ENCODE results near the gene RBBP6.

Gene RBBP6

GRCh38 chr16:24523569-24523968 is 15.8 kb upstream of the RBBP6 start:
- DNase-seq (ENCODE audit: low read depth) = no peak

- no peak for DNase-seq (ENCODE audit: low read depth)
Observed at GRCh38 chr16:24524855-24525677, 14.3 kb upstream of the RBBP6 start.

DNA sequence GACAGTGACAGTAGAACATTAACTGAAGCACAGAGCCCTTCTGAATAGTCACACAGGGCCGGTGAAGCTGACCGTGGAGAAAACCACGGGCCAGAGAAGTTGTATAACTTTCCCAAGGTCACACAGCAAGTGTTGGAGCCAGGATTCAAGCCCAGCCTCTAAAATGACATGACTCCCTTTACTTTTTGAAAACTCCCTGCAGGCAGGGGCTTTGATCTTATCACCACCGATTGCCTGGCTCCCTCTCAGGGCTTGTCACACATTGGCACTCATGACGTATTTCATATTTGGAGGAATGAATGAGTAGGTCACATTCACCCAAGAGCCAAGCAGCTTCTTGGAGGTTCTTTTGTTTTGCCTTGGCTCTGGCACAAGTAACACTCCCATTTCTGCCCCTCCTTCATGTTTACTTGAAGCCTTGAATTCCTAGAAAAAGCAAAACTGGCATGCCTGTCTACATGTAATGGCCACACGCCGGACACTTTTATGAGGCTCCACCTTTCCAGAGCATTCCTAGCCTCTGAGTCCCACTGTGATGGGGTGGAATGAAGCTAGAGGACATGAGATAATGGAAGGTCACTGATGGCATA is 13.3 kb upstream of the RBBP6 start:
- DNase-seq (ENCODE audit: low read depth) = no peak

GRCh38 chr16:24526701-24527495 is 12.5 kb upstream of the RBBP6 start:
- DNase-seq (ENCODE audit: low read depth) = no peak

DNA sequence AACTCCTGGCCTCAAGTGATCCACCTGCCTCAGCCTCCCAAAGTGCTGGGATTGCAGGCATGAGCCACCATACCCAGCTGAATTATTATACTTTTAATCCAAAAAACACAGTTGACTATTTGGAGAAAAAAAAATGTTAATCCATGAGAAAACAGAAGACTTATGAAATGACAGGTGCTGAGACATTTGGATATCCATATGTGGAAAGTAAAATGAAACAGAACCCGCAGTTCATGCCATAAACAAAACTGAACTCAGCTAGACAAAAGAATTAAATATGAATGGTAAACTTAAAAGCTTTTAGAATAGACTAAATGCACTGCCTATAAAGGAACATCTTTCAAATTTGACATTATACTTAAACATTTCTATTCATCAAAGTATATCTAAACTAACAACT is 8.2 kb upstream of the RBBP6 start:
- DNase-seq (ENCODE audit: low read depth) = no peak

DNA sequence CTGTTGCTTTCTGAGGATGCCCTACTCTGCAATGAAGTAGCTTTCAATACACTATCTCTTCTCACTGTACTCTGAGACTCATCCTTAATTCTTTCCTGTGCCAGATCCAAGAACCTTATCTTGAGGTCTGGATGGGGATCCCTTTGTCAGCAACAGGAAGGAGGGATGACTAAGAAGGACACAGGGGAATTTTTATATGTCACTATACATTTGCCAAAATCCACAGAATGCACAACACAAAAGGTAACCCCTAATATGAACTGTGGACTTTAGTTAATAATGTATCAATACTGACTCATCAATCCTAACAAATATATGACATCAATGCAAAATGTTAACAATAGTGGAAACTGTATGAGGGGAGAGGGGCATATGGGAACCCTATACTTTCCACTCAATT is 4.7 kb upstream of the RBBP6 start:
- no peak for DNase-seq (ENCODE audit: low read depth)

DNA sequence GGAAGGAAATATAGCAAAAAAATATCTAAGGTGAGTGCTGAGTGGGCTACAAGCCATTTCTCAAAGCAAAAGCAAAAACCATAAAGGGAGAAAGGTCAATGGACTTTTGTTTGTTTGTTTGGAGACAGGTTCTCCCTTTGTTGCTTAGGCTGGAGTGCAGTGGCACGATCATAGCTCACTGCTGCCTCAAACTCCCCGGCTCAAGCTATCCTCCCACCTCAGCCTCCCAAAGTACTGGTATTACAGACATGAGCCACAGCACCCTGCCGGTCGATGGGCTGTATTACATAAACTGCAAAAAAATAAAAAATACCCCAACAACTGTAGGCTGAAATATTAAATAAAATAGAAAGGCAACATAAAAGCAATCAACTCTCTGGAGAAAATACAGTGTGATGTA is 3.5 kb upstream of the RBBP6 start:
- no peak for DNase-seq (ENCODE audit: low read depth)

DNA sequence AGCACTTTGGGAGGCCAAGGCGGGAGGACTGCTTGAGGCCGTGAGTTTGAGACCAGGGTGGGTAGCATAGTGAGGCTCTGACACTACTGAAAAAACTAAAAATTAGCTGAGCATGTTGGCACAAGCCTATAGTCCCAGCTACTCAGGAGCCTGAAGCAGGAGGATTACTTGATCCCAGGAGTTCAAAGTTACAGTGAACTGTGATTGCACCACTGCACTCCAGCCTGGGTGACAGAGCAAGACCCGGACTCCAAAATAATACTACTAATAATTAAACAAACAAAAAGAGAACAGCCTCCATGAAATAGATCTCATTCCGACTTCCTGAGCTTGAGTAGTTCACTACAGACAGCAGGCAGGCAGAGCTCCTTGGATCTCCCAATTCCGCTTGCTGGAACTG is 2.7 kb upstream of the RBBP6 start:
- no peak for DNase-seq (ENCODE audit: low read depth)

DNA sequence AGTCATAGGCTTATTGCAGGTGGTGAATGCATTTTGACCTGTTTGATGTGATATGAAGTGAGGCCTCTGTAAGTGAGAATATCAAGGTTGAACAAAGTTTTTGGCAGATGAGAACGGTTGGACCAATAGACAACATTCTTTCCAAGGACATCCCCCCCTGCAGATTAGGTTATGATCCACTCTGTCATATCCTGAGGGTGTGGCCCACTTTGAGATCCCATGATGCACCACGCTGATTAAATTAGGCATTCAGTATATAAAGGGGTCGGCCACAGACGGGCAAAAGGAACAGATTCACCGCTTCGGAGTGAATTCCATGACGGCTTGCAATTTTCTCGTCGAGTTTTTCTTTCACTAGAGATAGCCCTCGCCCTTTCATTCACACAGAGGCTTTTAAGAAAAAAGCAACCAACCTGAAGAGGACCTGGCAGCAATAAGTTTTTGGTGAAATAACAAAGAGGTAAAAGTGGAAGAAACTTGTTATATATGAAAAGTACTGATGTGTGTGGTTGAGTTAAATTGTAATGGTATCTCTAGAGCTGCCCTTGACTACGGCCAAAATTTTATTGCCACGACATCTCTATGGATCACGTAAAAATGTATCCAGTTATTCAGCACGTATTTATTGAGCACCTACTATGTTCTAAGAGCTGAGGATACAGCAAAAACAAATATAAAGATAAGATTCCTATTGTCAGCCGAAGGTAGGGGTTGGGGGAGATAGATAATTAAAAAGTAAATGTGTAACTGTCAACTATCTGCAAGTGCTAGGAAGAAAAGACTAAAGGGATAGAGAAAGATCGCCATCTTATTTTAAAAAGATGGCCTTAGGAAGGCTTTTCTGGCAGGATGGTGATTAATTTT is 1.7 kb upstream of the RBBP6 start:
- DNase-seq (ENCODE audit: low read depth) = no peak

DNA sequence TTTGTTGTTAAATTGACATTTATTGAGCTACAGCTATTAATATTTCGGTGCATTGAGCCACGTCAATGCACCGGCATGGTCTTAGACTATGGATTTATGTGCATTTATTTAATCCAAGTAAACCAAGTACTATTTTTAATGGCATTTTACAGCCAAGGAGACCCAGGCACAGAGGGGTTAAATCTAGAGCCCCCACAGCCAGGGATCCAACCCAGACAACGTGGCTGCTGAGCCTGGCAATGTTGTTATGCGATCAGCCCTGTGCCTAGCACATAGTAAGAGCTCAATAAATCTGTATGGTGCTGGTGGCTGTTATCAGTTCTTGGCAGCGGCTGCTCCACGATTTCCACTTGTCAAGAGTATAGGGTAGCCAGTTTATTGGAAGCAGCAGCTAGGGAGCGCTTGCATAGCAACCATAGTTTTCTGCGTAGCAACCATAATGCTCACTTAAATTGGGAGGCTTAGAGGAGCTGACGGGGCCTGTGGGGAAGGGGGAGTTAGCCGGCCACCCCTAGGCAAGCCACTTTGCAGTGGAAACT is 541 bp upstream of the RBBP6 start:
- no peak for DNase-seq (ENCODE audit: low read depth)

- DNase-seq (ENCODE audit: low read depth) = peak; percentile 27
Observed at GRCh38 chr16:24539850-24540601, 660 bp downstream of the RBBP6 start.

DNA sequence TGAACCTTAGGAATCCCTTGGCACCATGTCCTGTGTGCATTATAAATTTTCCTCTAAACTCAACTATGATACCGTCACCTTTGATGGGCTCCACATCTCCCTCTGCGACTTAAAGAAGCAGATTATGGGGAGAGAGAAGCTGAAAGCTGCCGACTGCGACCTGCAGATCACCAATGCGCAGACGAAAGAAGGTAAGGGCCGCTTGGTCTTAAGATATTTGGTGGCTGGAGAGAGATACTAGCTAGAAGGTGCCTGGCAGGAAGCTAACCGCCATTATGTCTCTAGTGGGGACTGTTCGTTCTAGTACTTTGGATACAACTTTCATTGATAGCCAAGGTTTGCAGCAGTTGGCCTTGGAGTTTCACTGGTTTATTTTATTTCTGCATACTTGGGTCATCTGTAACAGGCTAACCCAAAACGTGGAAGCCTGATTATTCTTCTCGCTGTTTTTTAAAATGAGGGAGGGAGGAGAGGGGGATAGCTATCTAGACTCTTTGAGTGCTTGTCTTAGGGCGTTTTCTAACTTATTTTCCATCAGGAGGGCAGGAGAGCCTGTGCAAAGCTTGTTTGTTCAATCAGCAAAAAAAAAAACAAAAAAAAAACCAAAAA is 1.3 kb downstream of the RBBP6 start:
- no peak for DNase-seq (ENCODE audit: low read depth)

GRCh38 chr16:24541233-24541933 is 2.0 kb downstream of the RBBP6 start:
- DNase-seq (ENCODE audit: low read depth) = no peak

- DNase-seq (ENCODE audit: low read depth) = no peak
Observed at GRCh38 chr16:24543949-24544348, 4.6 kb downstream of the RBBP6 start.

DNA sequence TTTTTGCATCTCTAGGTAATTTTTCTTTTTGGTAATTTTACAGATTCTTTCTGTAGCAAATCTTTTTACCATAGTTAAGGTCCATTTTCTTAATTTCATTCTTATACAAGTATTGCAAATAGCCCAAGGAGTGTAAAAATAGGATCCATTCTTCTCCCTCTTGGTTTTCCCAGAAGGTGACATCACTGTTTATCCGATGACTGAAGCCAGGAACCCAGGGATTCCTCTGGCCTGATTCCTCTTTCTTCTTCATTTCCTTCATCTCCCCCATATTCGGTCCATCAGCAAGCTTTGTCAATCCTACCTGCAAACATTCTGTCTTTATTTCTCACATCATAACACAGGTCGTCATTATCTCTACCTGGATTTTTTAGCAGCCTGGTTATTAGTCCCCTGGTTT is 5.3 kb downstream of the RBBP6 start:
- DNase-seq (ENCODE audit: low read depth) = no peak

DNA sequence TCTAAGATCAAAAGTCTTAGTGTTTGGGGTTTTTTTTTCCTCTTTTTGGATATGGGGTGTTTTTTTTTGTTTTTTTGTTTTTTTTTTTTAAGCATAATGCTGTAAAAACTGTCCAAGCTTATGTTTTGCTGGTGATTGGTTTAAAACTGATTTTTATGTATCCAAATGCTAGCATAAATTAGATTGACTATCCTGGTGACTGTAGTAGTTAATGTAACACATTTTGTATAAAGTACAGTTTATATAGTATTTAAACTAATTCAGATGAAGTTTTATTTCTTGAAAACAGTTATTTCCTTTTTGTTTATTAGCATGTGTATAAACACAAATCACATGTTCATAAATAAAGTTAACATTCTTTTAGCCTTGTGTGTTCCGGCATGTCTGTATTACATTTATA is 10.9 kb downstream of the RBBP6 start:
- DNase-seq (ENCODE audit: low read depth) = no peak

GRCh38 chr16:24552705-24553246 is 13.4 kb downstream of the RBBP6 start:
- no peak for DNase-seq (ENCODE audit: low read depth)

- no peak for DNase-seq (ENCODE audit: low read depth)
Observed at GRCh38 chr16:24553983-24554382, 14.6 kb downstream of the RBBP6 start.

DNA sequence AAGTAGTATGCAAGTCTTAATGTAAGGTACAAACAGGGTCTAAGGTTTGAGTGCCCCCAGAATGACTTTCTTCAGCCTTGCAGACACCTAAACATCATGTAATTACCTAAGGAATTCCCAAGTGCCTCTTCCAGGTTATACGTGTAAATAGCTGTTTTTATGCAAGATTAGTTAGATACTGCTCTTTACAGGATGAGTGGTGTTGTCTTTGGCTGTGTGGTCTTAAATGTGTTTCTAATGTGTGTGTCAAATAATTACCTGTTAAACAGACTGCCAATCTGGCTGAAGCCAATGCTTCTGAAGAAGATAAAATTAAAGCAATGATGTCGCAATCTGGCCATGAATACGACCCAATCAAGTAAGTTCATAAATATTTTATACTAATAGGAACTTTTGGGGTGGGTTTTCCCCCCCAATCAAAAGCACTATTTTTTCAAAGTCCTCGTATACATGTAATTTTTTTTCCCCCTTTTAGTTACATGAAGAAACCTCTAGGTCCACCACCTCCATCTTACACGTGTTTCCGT is 16.0 kb downstream of the RBBP6 start:
- no peak for DNase-seq (ENCODE audit: low read depth)
